Esophagus squamous epithelium (tissue), 5 donors: ENCODE measurements around the gene CHSY3. TPM values are rescaled to one million over a fixed set of nuclear protein-coding genes. Genes with fewer than 3 reads are reported as not detected.

Experiments used
- DNase-seq: peaks from one replicate; lab custom pipeline; 2025; lab: John Stamatoyannopoulos, UW
- H3K27ac ChIP-seq, 4 donors: fragments of 200-600 bp; sonication (generic); one replicate each; pipeline ENCODE4 v1.5.1; 2016 to 2019; ENCODE audit warnings: mild to moderate bottlenecking in 1 of 4
- H3K27me3 ChIP-seq, 4 donors: fragments of 200-600 bp; sonication (generic); 1 replicate in 3 of 4; 2 replicates in 1 of 4; pipeline versions ENCODE4 v1.5.1 to v1.6.0; 2017 to 2021; ENCODE audit warnings: antibody characterized with exemption in 1 of 4
- H3K36me3 ChIP-seq, 3 donors: fragments of 200-600 bp; sonication (generic); one replicate each; pipeline ENCODE4 v1.5.1; 2016 to 2019
- H3K4me1 ChIP-seq, 3 donors: fragments of 200-600 bp; sonication (generic); one replicate each; pipeline ENCODE4 v1.5.1; 2017 to 2019
- H3K4me3 ChIP-seq, 4 donors: fragments of 200-600 bp; sonication (generic); 1 replicate in 3 of 4; 2 replicates in 1 of 4; pipeline ENCODE4 v1.5.1; 2016 to 2019; ENCODE audit warnings: mild to moderate bottlenecking in 2 of 4, moderate library complexity in 1 of 4
- H3K9me3 ChIP-seq, 3 donors: fragments of 200-600 bp; sonication (generic); one replicate each; pipeline ENCODE4 v1.5.1; 2016 to 2019
- CTCF ChIP-seq, 6 experiments: fragments of 450-650 bp in 4 of 6; fragments of 200-600 bp in 2 of 6; sonication (generic) in 2 of 6; IDR thresholded peaks; one replicate each; pipeline ENCODE4 v1.5.1; 2016 to 2019; ENCODE audit warnings: antibody characterized with exemption in 6 of 6, mild to moderate bottlenecking in 4 of 6, moderate library complexity in 4 of 6
- POLR2A ChIP-seq, 4 donors: fragments of 450-650 bp; IDR thresholded peaks; one replicate each; pipeline ENCODE4 v1.6.1; 2017; ENCODE audit warnings: antibody characterized with exemption in 4 of 4, mild to moderate bottlenecking in 4 of 4, moderate library complexity in 3 of 4
- whole genome bisulfite sequencing, 2 donors: methylation state at CpG; one replicate each; pipeline ENCODE4 v1.1.5; 2018; 5-methylcytosine and 5-hydroxymethylcytosine counted together
- intact Hi-C: fragments of 100-400 bp; cut with DNase I; formaldehyde crosslinking; loops from one replicate; pipeline ENCODE4 v1.15.0; 2022
- total RNA-seq, 4 donors: library from RNA; depleted of rRNA; stranded (reverse); fragments of >200 nt; gene quantifications; one replicate each; pipeline ENCODE4 v1.1.0, GENCODE V29; 2016
- donor health status: DM: yes; HTN: yes; CAD: no.

CHSY3 gene
- total RNA-seq, 4 donors from 2014 or later, result 0.70 to 2.3 (median 1.3) TPM; not detected in 1

- DNase-seq, result no peak
- no peaks in the 10 kb centered on the region for H3K27me3 ChIP-seq
- no peak for TF ChIP-seq CTCF (IDR thresholded peaks at IDR 0.05)
- no peak for TF ChIP-seq POLR2A (IDR thresholded peaks at IDR 0.05)
- no peaks in the 10 kb centered on the region for H3K36me3 ChIP-seq
- intact Hi-C loops, result no loop called here
- 46 to 54% methylated on average over 2 of the region's 2 CpGs for WGBS, 2 donors
- H3K4me1 ChIP-seq, result no peaks in the 10 kb centered on the region
- H3K27ac ChIP-seq, result no peak overlapping the region
- no peak overlapping the region for H3K4me3 ChIP-seq
- H3K9me3 ChIP-seq, result no peaks in the 10 kb centered on the region
Measured at GRCh38 chr5:130065617-130066016, 161.4 kb downstream of the CHSY3 start.

DNA sequence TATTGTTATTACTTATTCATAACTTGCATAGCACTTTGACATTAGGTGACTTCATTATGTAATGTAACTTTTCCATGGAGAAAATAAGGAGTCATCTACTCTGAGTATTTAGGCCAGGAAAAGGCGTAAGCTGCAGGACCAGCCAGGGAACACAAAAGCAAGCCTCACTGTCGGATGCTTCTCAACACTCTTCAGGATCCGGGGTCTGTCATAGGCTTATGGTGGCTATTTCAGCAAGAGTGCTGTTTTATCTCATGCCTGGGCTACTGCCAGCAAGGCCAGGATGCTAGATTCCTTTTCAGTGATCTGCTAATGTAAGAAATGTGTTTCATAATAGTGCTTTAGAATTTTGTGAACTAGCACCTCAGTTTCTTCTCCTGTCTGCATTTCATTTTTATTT, 162.4 kb downstream of the CHSY3 start:
- TF ChIP-seq CTCF (IDR thresholded peaks at IDR 0.05) (no peak), POLR2A (IDR thresholded peaks at IDR 0.05) (no peak)
- intact Hi-C loops, result no loop called here
- no peaks in the 10 kb centered on the region for H3K9me3 ChIP-seq
- 83 to 84% methylated on average over 3 of the region's 3 CpGs for WGBS, 2 donors
- H3K27me3 ChIP-seq, result no peaks in the 10 kb centered on the region
- H3K36me3 ChIP-seq, result no peaks in the 10 kb centered on the region
- H3K4me1 ChIP-seq, result no peaks in the 10 kb centered on the region
- no peak overlapping the region for H3K4me3 ChIP-seq
- H3K27ac ChIP-seq, result no peak overlapping the region
- no peak for DNase-seq

- Histone ChIP-seq H3K27me3 (no peaks in the 10 kb centered on the region), H3K4me1 (no peaks in the 10 kb centered on the region), H3K36me3 (no peaks in the 10 kb centered on the region), H3K9me3 (no peaks in the 10 kb centered on the region), H3K4me3 (no peak overlapping the region), H3K27ac (no peak overlapping the region)
- intact Hi-C loops, result no loop called here
- DNase-seq, result no peak
- TF ChIP-seq POLR2A (IDR thresholded peaks at IDR 0.05), result no peak
- no peak for TF ChIP-seq CTCF (IDR thresholded peaks at IDR 0.05)
Measured at GRCh38 chr5:130067364-130067763, 163.1 kb downstream of the CHSY3 start.

GRCh38 chr5:130068101-130068500, 163.8 kb downstream of the CHSY3 start:
- Histone ChIP-seq H3K4me1 (no peaks in the 10 kb centered on the region), H3K4me3 (no peak overlapping the region), H3K36me3 (no peaks in the 10 kb centered on the region), H3K9me3 (no peaks in the 10 kb centered on the region), H3K27me3 (no peaks in the 10 kb centered on the region), H3K27ac (no peak overlapping the region)
- intact Hi-C loops, result no loop called here
- 73 to 77% methylated on average over 1 of the region's 1 CpG for WGBS, 2 donors
- TF ChIP-seq POLR2A (IDR thresholded peaks at IDR 0.05) (no peak), CTCF (IDR thresholded peaks at IDR 0.05) (no peak)
- no peak for DNase-seq

- H3K36me3 ChIP-seq, result no peaks in the 10 kb centered on the region
- H3K27me3 ChIP-seq, result no peaks in the 10 kb centered on the region
- H3K4me3 ChIP-seq, result no peak overlapping the region
- H3K27ac ChIP-seq, result no peak overlapping the region
- H3K4me1 ChIP-seq, result no peaks in the 10 kb centered on the region
- no peak for DNase-seq
- WGBS, 2 donors, result 67 to 70% methylated on average over 1 of the region's 1 CpG
- no peaks in the 10 kb centered on the region for H3K9me3 ChIP-seq
- intact Hi-C loops, result no loop called here
- TF ChIP-seq POLR2A (IDR thresholded peaks at IDR 0.05) (no peak), CTCF (IDR thresholded peaks at IDR 0.05) (no peak)
Measured at GRCh38 chr5:130068988-130069387, 164.7 kb downstream of the CHSY3 start.
